Brain microvascular endothelial cell (primary cell): ENCODE measurements around the gene MLLT10.
A peak's percentile ranks its signal among the peaks of the same experiment; 100 is the strongest.

Experiments
- DNase-seq: peaks from one replicate; pipeline ENCODE4 v3.0.0-alpha.2; 2020
- H3K27ac ChIP-seq: fragments of 250-450 bp; sonication (Bioruptor Pico); 2 replicates; pipeline ENCODE4 v1.5.1; 2020; ENCODE audit warnings: mild to moderate bottlenecking, moderate library complexity
- H3K27me3 ChIP-seq: fragments of 250-450 bp; sonication (Bioruptor Pico); replicated peaks from 2 replicates; pipeline ENCODE4 v1.5.1; 2020; ENCODE audit warnings: mild to moderate bottlenecking
- H3K36me3 ChIP-seq: fragments of 250-450 bp; sonication (Bioruptor Pico); replicated peaks from 2 replicates; pipeline ENCODE4 v1.5.1; 2020; ENCODE audit warnings: mild to moderate bottlenecking
- H3K4me3 ChIP-seq: 2 replicates; pipeline ENCODE4 v1.5.1; 2011; ENCODE audit warnings: low read depth, mild to moderate bottlenecking, control low read depth, low read length, moderate library complexity
- CTCF ChIP-seq: IDR thresholded peaks from 2 replicates; pipeline ENCODE4 v1.5.1; 2011; ENCODE audit warnings: low read depth, mild to moderate bottlenecking, moderate library complexity, low read length, control low read depth, inconsistent platforms; ENCODE audit errors: missing control alignments
- in situ Hi-C: cut with HindIII; loops from 2 replicates; pipeline ENCODE4 v1.10.0; 2017; ENCODE audit warnings: low sequenced_read_pairs, low pct_ligation_motif_present

MLLT10 gene

GRCh38 chr10:21490711-21491105 is 43.3 kb upstream of the MLLT10 start:
- H3K36me3 ChIP-seq = no peaks in the 10 kb centered on the region
- no peaks in the 10 kb centered on the region for H3K27me3 ChIP-seq
- TF ChIP-seq CTCF = no peak
- H3K4me3 ChIP-seq = no peak overlapping the region
- DNase-seq = no peak
- in situ Hi-C loops = no loop called here
- H3K27ac ChIP-seq = no peak overlapping the region

DNA sequence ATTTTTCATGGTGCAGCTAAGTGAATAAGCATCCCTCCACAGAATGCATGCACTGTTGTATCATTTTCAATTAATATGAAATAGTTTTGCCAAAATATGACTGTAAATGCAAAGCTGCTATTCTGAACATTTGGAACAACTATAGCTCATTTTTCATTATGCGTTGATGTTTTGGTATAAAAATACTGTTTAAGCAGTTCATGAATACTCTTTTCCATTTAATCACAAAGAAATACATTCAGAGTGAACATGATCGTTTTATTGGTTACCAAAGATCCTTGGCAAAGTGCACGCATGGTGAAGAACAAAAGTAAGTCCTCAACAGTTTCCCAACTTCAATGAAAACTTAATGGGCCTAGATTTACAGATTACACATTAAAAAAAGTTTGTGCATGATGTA is 41.6 kb upstream of the MLLT10 start:
- TF ChIP-seq CTCF = no peak
- no peak for DNase-seq
- Histone ChIP-seq H3K27me3 (no peaks in the 10 kb centered on the region), H3K36me3 (no peaks in the 10 kb centered on the region), H3K27ac (no peak overlapping the region), H3K4me3 (no peak overlapping the region)
- in situ Hi-C loops = no loop called here

- H3K27me3 ChIP-seq = no peaks in the 10 kb centered on the region
- in situ Hi-C loops = no loop called here
- no peak overlapping the region for H3K27ac ChIP-seq
- no peak for TF ChIP-seq CTCF
- no peak overlapping the region for H3K4me3 ChIP-seq
- DNase-seq = no peak
- no peaks in the 10 kb centered on the region for H3K36me3 ChIP-seq
Observed at GRCh38 chr10:21493784-21494183, 40.2 kb upstream of the MLLT10 start.

GRCh38 chr10:21494191-21495001 is 39.6 kb upstream of the MLLT10 start:
- no peak overlapping the region for H3K27ac ChIP-seq

DNA sequence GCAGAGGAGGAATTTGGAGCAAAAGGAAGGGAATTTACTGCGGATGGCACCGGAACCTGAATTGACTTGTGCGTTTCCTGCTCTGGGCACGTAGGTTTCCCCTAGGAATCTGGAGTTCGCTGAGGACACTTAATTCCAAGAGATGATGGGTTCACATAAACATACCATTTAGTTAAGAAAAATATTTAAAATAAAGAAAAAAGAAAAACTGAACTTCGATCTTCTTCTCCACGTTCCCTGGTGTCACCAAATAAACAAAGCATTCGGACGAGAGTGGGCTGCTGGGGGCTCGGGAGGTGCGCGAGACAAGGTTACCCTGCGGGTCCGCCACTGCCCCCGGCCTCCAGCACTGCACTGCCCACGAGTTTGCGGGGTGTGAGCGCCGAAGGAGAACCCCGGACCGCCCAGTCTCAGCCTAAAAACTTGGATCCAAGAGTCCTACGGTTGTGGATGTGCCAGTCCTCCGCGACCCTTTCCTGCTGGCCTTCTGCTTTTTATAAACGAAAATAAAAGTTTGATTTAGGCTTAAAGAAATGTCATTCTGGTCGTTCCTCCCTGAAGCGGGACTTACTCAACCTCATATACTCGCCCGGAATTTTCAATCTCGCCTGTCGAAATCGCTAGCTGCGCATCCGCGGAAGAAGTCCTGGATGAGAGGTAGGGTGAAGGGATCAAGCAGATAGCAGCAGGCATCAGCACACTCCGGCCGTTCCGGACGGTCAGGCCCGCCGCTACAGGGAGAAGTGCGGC is 38.9 kb upstream of the MLLT10 start:
- in situ Hi-C loops = no loop called here
- peak overlapping the region; percentile 42 for H3K27ac ChIP-seq
- no peak for DNase-seq
- H3K36me3 ChIP-seq = no peaks in the 10 kb centered on the region
- no peak for TF ChIP-seq CTCF
- no peaks in the 10 kb centered on the region for H3K27me3 ChIP-seq
- peak overlapping the region; percentile 76 for H3K4me3 ChIP-seq

More at GRCh38 chr10:21494191-21495001, 39.6 kb upstream of the MLLT10 start:
- DNase-seq = no peak
- Histone ChIP-seq H3K27me3 (no peaks in the 10 kb centered on the region), H3K4me3 (peak overlapping the region; percentile 76), H3K36me3 (no peaks in the 10 kb centered on the region)
- peak; percentile 37 for TF ChIP-seq CTCF
- in situ Hi-C loops = no loop called here
